Choroid plexus epithelial cell (primary cell): Measurements from ENCODE around the gene UBA52.

ENCODE experiments used
- DNase-seq: peaks from one replicate; pipeline ENCODE4 v3.0.0-alpha.2; 2010; ENCODE audit warnings: low read depth
- H3K4me3 ChIP-seq: 2 replicates; pipeline ENCODE4 v1.5.1; 2011; ENCODE audit warnings: low read depth, mild to moderate bottlenecking, control low read depth, low read length, moderate library complexity
- TF ChIP-seq, protein P1 (sequence below): conservative IDR thresholded peaks from 2 replicates; pipeline ENCODE4 v1.5.1; 2011; ENCODE audit warnings: low read depth, mild to moderate bottlenecking, control low read depth, inconsistent platforms, low read length, moderate library complexity

Gene UBA52

DNA sequence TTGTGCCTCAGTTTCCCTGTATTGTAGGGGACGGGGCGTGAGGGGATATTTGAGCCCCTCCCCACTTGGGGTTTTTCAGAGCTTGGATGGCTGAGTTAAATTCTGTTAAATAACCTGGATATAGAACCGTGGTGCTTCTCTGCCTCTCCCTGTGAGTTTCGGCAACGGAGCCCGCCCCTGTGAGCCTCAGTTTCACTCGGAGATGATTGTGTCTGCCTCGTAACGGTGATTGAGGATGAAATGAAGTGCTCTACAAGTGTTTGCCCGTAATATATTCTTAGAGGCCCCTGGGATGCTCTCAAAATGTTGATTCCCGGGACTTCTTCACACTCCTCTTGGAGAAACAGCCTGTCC, 13.5 kb upstream of the UBA52 start:
- peak overlapping the region; percentile 99 for H3K4me3 ChIP-seq
- TF ChIP-seq, protein P1, sequence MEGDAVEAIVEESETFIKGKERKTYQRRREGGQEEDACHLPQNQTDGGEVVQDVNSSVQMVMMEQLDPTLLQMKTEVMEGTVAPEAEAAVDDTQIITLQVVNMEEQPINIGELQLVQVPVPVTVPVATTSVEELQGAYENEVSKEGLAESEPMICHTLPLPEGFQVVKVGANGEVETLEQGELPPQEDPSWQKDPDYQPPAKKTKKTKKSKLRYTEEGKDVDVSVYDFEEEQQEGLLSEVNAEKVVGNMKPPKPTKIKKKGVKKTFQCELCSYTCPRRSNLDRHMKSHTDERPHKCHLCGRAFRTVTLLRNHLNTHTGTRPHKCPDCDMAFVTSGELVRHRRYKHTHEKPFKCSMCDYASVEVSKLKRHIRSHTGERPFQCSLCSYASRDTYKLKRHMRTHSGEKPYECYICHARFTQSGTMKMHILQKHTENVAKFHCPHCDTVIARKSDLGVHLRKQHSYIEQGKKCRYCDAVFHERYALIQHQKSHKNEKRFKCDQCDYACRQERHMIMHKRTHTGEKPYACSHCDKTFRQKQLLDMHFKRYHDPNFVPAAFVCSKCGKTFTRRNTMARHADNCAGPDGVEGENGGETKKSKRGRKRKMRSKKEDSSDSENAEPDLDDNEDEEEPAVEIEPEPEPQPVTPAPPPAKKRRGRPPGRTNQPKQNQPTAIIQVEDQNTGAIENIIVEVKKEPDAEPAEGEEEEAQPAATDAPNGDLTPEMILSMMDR: no peak
- DNase-seq: peak; percentile 19

DNA sequence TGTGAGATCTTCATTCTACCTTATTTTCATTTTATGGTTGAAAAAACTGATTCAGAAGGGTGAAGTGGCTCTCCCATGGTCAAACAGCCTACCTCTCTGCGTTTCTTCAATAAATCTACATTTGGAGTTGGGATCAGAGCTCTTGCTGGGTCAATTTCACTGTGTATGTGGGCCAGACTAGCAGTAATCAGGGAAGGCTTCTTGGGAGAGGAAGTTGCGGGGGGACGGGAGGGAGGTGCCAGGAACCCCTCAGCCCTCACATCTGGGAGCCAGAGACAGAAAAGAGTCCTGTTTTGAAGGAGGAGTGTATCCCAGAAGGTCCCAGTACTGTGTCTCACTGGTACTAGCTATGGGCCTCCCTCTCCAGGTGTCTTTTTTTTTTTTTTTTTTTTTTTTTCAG, 13.1 kb upstream of the UBA52 start:
- TF ChIP-seq, protein P1: no peak
- peak overlapping the region; percentile 99 for H3K4me3 ChIP-seq
- no peak for DNase-seq

DNA sequence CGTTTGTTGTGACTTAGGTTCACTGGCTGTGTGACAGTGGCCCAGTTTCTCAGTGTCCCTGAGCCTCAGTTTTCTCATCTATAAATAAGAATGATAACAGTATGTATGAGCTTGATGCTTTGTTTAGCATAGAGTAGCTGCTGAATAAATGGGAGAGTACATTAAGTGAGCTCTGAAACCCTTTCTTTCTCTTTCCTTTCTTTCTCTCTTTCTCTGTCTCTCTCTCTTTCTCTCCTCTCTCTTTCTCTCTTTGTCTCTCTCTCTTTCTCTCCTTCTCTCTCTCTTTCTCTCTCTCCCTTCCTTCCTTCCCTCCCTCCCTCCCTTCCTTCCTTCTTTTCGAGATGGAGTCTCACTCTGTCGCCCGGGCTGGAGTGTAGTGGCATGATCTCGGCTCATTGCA, 12.0 kb upstream of the UBA52 start:
- no peak overlapping the region for H3K4me3 ChIP-seq
- TF ChIP-seq, protein P1: no peak
- no peak for DNase-seq

DNA sequence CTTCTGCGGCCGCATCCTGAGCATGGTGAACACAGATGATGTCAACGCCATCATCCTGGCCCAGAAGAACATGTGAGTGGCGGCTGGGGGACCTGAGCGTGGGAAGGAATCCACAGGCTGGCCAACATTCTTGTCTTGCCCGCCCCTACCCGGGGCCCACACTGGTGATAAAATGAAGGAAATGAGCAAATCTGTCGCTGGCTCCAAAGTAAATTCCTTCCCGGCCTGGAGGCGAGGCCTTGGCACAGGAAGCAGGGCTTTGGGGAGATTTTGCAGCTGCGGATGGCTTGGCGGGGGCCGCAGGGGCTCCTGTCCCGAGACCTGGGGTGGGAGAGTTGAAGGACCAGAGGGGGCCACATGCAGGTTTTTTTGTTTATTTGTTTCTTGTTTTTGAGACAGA, 9.6 kb upstream of the UBA52 start:
- TF ChIP-seq, protein P1: no peak
- no peak overlapping the region for H3K4me3 ChIP-seq
- DNase-seq: no peak

DNA sequence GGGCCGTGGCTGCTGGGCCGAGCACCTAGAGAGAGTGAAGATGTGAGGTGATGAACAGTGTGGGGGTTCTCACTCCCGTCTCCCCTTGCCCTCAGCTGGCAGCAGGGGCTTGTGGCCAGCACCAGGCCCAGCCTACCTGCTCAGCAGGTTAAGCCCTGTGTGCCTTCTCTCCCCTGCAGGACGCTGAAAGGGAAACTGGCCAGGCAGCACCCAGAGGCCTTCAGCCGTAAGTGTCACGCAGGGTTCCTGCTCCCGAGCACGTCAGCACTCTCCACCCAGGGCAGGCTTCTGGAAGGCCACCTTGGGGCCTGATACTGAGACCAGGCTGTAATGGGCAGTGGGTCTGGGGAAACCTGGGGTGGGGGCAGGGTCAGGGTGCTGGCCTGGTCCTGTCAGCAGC, 4.7 kb upstream of the UBA52 start:
- TF ChIP-seq, protein P1: no peak
- H3K4me3 ChIP-seq: no peak overlapping the region
- no peak for DNase-seq

DNA sequence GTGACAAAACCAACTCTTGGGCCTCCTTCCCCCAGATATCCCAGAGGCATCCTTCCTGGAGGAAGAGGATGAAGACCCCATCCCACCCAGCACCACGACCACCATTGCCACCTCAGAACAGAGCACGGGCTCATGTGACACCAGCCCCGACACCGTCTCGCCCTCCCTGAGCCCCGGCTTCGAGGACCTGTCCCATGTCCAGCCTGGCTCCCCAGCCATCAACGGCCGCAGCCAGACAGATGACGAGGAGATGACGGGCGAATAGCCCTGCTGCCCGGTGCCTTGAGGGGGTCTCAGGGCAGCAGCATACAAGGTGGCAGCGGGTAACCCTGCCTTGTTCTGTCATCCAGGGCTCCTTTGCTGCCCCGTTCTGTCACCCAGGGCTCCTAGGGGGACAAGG, 3.3 kb upstream of the UBA52 start:
- TF ChIP-seq, protein P1: no peak
- DNase-seq: no peak
- H3K4me3 ChIP-seq: no peak overlapping the region

DNA sequence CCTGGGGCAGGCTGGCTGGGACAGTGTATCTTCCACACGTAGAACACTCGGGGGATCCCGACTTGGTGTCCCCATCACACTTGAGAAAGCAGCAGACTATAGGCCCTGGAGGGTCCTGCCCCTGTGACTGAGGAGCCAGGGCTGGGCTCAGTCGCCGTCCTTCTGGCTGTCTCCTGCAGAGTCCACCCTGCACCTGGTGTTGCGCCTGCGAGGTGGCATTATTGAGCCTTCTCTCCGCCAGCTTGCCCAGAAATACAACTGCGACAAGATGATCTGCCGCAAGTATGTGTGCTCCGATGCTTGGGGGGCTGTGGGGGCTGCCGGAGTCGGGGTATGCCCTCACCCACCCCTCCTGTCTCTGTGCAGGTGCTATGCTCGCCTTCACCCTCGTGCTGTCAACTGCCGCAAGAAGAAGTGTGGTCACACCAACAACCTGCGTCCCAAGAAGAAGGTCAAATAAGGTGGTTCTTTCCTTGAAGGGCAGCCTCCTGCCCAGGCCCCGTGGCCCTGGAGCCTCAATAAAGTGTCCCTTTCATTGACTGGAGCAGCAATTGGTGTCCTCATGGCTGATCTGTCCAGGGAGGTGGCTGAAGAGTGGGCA, 3.1 kb downstream of the UBA52 start:
- TF ChIP-seq, protein P1: no peak
- no peak for DNase-seq
- no peak overlapping the region for H3K4me3 ChIP-seq
